HepG2 (cell line): Measurements from ENCODE around the gene NFILZ. TPM values are rescaled to one million over a fixed set of nuclear protein-coding genes. Genes with fewer than 3 reads are reported as not detected.

Source experiments
- ATAC-seq: fragments of 200-7000 bp; cut with Tn5 transposase; 3 replicates; pipeline ENCODE4 v1.9.1; 2020; ENCODE audit warnings: mild to moderate bottlenecking, moderate library complexity
- BruUV-seq: library from RNA; stranded (reverse); fragments of 400-500 nt; replicated peaks from 2 replicates; lab custom pipeline; 2021; lab: Mats Ljungman, UMichigan
- CTCF ChIA-PET: fragments of 300-600 bp; formaldehyde crosslinking; extraction: SDS; loops from one replicate; lab custom pipeline; 2021; ENCODE audit warnings: low total read pairs, inconsistent platforms, low intra/inter-chr PET ratio; lab: Yijun Ruan, JAX
- POLR2A ChIA-PET: fragments of 350-600 bp; sonication (Branson Sonifier 250); formaldehyde crosslinking; loops from one replicate; lab custom pipeline; 2020; ENCODE audit warnings: antibody characterized with exemption, inconsistent platforms; lab: Yijun Ruan, JAX
- DNase-seq: peaks from one replicate; pipeline ENCODE4 v3.0.0-alpha.2; 2015; ENCODE audit warnings: low spot score
- FAIRE-seq: peaks from 3 replicates; lab custom pipeline; 2011; peaks lifted over from hg19 to GRCh38; lab: Jason Lieb, UNC
- H2AFZ ChIP-seq: one replicate; pipeline ENCODE4 v1.6.1; 2011; ENCODE audit warnings: low read length, inconsistent platforms
- H3K27ac ChIP-seq: fragments of 300-600 bp; 3 replicates; pipeline ENCODE4 v1.8.0; 2011; ENCODE audit warnings: mixed run types, mild to moderate bottlenecking, mixed read lengths, low read length, inconsistent platforms; ENCODE audit not compliant: insufficient read depth; ENCODE audit errors: extremely low read length
- H3K27me3 ChIP-seq, 2 experiments: fragments of 200-600 bp in 1 of 2; 2 replicates in 1 of 2; 3 replicates in 1 of 2; pipeline versions ENCODE4 v1.6.0 to v1.8.0; 2011; ENCODE audit warnings: low read length in 2 of 2, mild to moderate bottlenecking in 2 of 2, moderate library complexity in 2 of 2, inconsistent platforms in 1 of 2; ENCODE audit not compliant: insufficient read depth in 2 of 2, control insufficient read depth in 1 of 2
- H3K36me3 ChIP-seq, 2 experiments: fragments of 200-600 bp in 1 of 2; replicated peaks in 1 of 2; 2 replicates in 1 of 2; 3 replicates in 1 of 2; pipeline versions ENCODE4 v1.5.1 to v1.8.0; 2011; ENCODE audit warnings: low read length in 2 of 2, inconsistent platforms in 1 of 2; ENCODE audit not compliant: insufficient read depth in 2 of 2, control insufficient read depth in 1 of 2
- H3K4me1 ChIP-seq: 2 replicates; pipeline ENCODE4 v1.5.1; 2012; ENCODE audit warnings: low read length, inconsistent platforms; ENCODE audit not compliant: insufficient read depth
- H3K4me2 ChIP-seq: 2 replicates; pipeline ENCODE4 v1.6.0; 2011; ENCODE audit warnings: low read depth, low read length, inconsistent platforms
- H3K4me3 ChIP-seq, 3 experiments: fragments of 200-600 bp in 1 of 3; sonication (generic), shearing (Covaris generic) in 1 of 3; replicated peaks in 1 of 3; 2 replicates each; pipeline ENCODE4 v1.5.1; 2011 to 2016; ENCODE audit warnings: low read length in 3 of 3, inconsistent platforms in 2 of 3, low read depth in 2 of 3, mild to moderate bottlenecking in 2 of 3, control low read depth in 1 of 3, mixed read lengths in 1 of 3; ENCODE audit not compliant: insufficient read depth in 1 of 3
- H3K79me2 ChIP-seq: one replicate; pipeline ENCODE4 v1.6.1; 2011; ENCODE audit warnings: low read length, inconsistent platforms; ENCODE audit not compliant: insufficient read depth
- H3K9ac ChIP-seq: 2 replicates; pipeline ENCODE4 v1.6.0; 2011; ENCODE audit warnings: mild to moderate bottlenecking, low read depth, low read length, inconsistent platforms; ENCODE audit not compliant: insufficient read depth
- H3K9me3 ChIP-seq: 2 replicates; pipeline ENCODE4 v1.5.1; 2012; ENCODE audit warnings: mild to moderate bottlenecking, low read length
- H4K20me1 ChIP-seq: 2 replicates; pipeline ENCODE4 v1.6.0; 2011; ENCODE audit warnings: inconsistent platforms, mild to moderate bottlenecking, low read length, moderate library complexity; ENCODE audit not compliant: insufficient read depth
- MXD1 ChIP-seq: sonication (generic); formaldehyde crosslinking; IDR thresholded peaks from 2 replicates; pipeline ENCODE4 v1.4.0; 2020; ENCODE audit warnings: mild to moderate bottlenecking, missing genetic modification reagents
- RERE ChIP-seq: IDR thresholded peaks from 2 replicates; pipeline ENCODE4 v1.6.1; 2016; ENCODE audit warnings: low read depth, missing genetic modification reagents, missing compliant biosample characterization
- ZBTB10 ChIP-seq: sonication (generic); formaldehyde crosslinking; IDR thresholded peaks from 2 replicates; pipeline ENCODE4 v1.4.0; 2020; ENCODE audit warnings: missing genetic modification reagents, borderline replicate concordance
- ZBTB43 ChIP-seq: sonication (generic); formaldehyde crosslinking; conservative IDR thresholded peaks from 2 replicates; pipeline ENCODE4 v1.4.0; 2020; ENCODE audit warnings: missing genetic modification reagents
- ZNF687 ChIP-seq: sonication (generic); formaldehyde crosslinking; IDR thresholded peaks from 2 replicates; pipeline ENCODE4 v1.5.1; 2020; ENCODE audit warnings: mild to moderate bottlenecking, missing genetic modification reagents, moderate library complexity
- WGBS: methylation state at CpG from one replicate; pipeline ENCODE4 v1.1.6; 2017; ENCODE audit warnings: low lambda C conversion rate; 5-methylcytosine and 5-hydroxymethylcytosine counted together
- in situ Hi-C: cut with HindIII; loops from 2 replicates; pipeline ENCODE4 v1.10.0; 2017; ENCODE audit warnings: low pct_unique_long_range_greater_than_20kb; ENCODE audit not compliant: extremely low pct_ligation_motif_present
- intact Hi-C: fragments of 100-400 bp; cut with micrococcal nuclease; formaldehyde crosslinking; loops from one replicate; pipeline ENCODE4 v1.10.0; 2022; ENCODE audit not compliant: unreplicated experiment
- polyA plus RNA-seq, 8 experiments: library from polyadenylated mRNA; depleted of rRNA in 3 of 8; stranded (reverse) in 7 of 8; unstranded in 1 of 8; fragments of >200 nt; fragmentation: Illumina TruSeq in 4 of 8; extraction: Trizol in 4 of 8; gene quantifications; 2 replicates each; pipeline versions ENCODE4 v1.2.1 to v1.2.3, GENCODE V29; 2011 to 2016; ENCODE audit warnings: low read depth in 4 of 8, missing spikeins in 1 of 8, mixed read lengths in 1 of 8; ENCODE audit not compliant: insufficient read depth in 1 of 8
- total RNA-seq, 5 experiments: library from RNA; depleted of rRNA; stranded (reverse); fragments of >200 nt; fragmentation: Illumina TruSeq; extraction: Trizol; gene quantifications; 2 replicates each; pipeline ENCODE4 v1.2.3, GENCODE V29; 2016; ENCODE audit warnings: low read depth in 1 of 5

NFILZ gene
- total and polyA plus RNA-seq, 2 of the 13 experiments (the other 11 are each of a cell fraction or from before 2014, with no cell fraction given) = not detected

DNA sequence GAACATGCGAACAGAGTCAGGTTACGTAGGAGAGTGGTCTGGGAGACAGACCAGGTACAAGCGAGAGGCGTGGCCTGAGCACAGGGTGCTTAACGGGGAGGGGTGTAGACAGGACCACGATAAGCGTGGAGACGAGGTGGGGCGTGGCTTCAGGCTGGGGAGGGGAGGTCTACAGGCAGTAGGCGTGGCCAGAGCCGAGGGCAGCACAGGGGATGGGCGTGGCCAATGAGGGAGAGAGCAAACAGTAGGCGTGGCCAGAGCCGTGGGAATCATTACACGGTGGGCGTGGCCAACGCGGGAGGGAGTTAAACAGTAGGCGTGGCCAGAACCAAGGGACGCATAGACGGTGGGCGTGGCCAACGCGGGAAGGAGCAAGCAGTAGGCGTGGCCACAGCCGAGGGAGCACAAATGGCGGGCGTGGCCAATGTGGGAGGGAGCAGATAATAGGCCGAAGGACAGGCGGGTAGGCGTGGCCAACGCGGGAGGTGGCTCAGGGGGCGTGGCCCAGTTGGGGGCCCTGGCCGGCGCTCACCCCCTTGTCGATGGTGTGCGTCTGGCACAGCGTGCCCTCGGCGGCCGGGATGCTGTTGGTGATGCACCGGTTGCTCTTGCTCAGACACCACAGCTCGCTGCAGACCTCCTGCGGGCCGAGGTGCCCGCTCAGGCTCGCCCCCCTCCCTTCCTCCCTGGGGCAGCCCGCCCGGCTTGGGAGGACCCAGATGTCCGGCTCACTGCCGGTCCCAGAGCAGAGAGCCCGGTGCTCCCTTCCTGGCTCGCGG, 38.0 kb upstream of the NFILZ start:
- H3K9ac ChIP-seq = no peak overlapping the region
- WGBS = 38% methylated on average over 34 of the region's 55 CpGs
- no peak for FAIRE-seq
- H4K20me1 ChIP-seq = no peaks in the 10 kb centered on the region
- CTCF ChIA-PET = no interaction called here
- H3K27me3 ChIP-seq = peaks cover 2 to 3% of the 10 kb centered on the region in 2 experiments; a peak in 1 of 5 replicates
- no peak overlapping the region for H2AFZ ChIP-seq
- no peaks in the 10 kb centered on the region for H3K4me1 ChIP-seq
- H3K27ac ChIP-seq = no peak overlapping the region
- no TSS peak for BruUV-seq
- ATAC-seq = peak; percentile 63
- no peaks in the 10 kb centered on the region for H3K36me3 ChIP-seq
- in situ Hi-C loops (no loop called here), intact Hi-C loops (no loop called here)
- no peak for DNase-seq
- H3K4me2 ChIP-seq = peak overlapping the region; percentile 22; the same call in 1 of the 2 replicates
- H3K9me3 ChIP-seq = peaks cover 12% of the 10 kb centered on the region
- no peaks in the 10 kb centered on the region for H3K79me2 ChIP-seq
- POLR2A ChIA-PET = no interaction called here
- peak overlapping the region in 1 of 3 experiments; percentile 41; a peak in 2 of 6 replicates for H3K4me3 ChIP-seq
- TF ChIP-seq ZNF687 (peak; percentile 24; the same call in 1 of the 2 replicates), ZBTB10 (CRISPR knock-in tag) (no peak), MXD1 (no peak), RERE (CRISPR knock-in tag) (no peak), ZBTB43 (CRISPR knock-in tag) (no peak)
